Measurements from ENCODE around the gene CENPL. TPM values are rescaled to one million over a fixed set of nuclear protein-coding genes. Genes with fewer than 3 reads are reported as not detected.
"Not testable (repeated sequence)": the region's sequence is repeated elsewhere in the genome, so short reads cannot be mapped to it uniquely, and the experiment has no call there.

Gene CENPL
- total and polyA plus RNA-seq, 5 donors: 2.9 to 4.3 (median 3.6) TPM

DNA sequence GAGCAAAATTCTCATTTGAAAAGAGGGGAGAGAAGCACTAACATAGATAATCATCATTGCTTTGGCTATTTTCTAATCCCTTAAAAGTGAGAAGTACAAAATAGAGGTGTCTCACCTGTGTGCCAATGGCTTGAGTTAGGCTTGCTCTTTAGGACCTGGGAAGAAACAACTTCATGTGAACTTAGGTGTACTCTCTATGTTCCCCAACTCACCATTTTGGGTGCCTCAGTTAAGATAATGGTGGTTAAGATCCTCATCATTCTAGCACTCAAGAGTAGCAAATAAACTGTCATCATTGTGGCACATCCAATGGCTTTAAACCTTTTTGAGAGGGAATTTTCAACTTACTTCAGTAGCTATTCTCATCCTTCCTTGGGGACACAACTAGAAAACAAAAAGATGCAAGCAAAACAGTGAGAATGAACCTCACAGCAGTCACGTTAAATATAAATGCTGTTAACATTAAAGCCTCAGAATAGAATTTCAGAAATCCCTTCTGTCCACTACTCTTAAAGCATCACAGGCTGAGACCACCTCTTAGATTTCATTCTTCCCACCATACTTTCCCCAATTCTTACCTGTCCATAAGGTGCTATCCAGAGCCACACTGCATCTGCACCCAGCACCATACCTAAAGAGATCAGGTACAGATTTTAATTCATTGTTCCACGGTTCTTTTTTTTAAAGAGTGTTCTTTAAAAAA, 41.9 kb upstream of the CENPL start:
- ATAC-seq (no peak), DNase-seq (no peak)
- H3K9me3 ChIP-seq (ENCODE audit: control insufficient read depth, low read length): no peaks in the 10 kb centered on the region
- intact Hi-C loops (cut with DNase I): no loop called here
- no peaks in the 10 kb centered on the region for H3K27me3 ChIP-seq (ENCODE audit: control insufficient read depth, insufficient read depth)
- H3K4me3 ChIP-seq (ENCODE audit: low read length): peak overlapping the region; percentile 69
- peaks cover 7% of the 10 kb centered on the region for H3K4me1 ChIP-seq (ENCODE audit: control insufficient read depth, insufficient read depth, low read length)
- H3K27ac ChIP-seq (ENCODE audit: low read length): no peak overlapping the region
- WGBS: 24% methylated on average over 2 of the region's 2 CpGs

DNA sequence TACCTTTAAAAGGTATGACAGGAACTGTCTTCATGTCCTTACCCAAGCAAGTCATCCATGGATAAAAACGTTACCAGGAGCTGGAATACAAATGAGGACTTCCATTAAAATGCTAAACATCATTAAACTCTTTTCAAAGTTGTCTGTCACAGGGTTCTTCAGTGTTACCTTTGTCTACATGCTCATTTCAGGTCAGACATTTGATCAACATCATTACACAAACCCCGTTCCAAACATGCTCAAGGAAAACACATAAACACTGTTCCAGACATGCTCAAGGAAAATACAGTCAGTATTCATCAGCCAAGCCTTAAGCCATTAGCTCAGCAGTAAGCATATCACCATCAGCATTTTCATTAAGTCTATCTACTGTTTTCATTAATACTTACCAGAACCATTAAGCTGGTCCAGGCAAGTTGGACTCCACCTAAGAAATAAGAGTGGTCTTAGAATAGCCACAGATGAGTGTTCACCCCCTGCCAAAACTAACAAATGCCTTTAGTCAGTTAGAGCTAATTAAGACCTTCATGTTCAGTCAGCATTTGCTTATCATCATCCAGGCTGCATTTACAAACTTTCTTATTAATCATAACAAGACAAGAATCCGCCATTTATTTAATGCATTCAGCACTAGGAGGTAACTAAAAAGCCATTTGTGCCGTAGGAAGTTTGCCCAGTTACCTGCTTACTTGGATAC, 40.9 kb upstream of the CENPL start:
- no peaks in the 10 kb centered on the region for H3K9me3 ChIP-seq (ENCODE audit: control insufficient read depth, low read length)
- H3K27me3 ChIP-seq (ENCODE audit: control insufficient read depth, insufficient read depth): no peaks in the 10 kb centered on the region
- DNase-seq (no peak), ATAC-seq (no peak)
- 37% methylated on average over 4 of the region's 4 CpGs for WGBS
- H3K4me3 ChIP-seq (ENCODE audit: low read length): peak overlapping the region; percentile 27
- H3K27ac ChIP-seq (ENCODE audit: low read length): no peak overlapping the region
- intact Hi-C loops (cut with DNase I): no loop called here
- H3K4me1 ChIP-seq (ENCODE audit: control insufficient read depth, insufficient read depth, low read length): peaks cover 7% of the 10 kb centered on the region

DNA sequence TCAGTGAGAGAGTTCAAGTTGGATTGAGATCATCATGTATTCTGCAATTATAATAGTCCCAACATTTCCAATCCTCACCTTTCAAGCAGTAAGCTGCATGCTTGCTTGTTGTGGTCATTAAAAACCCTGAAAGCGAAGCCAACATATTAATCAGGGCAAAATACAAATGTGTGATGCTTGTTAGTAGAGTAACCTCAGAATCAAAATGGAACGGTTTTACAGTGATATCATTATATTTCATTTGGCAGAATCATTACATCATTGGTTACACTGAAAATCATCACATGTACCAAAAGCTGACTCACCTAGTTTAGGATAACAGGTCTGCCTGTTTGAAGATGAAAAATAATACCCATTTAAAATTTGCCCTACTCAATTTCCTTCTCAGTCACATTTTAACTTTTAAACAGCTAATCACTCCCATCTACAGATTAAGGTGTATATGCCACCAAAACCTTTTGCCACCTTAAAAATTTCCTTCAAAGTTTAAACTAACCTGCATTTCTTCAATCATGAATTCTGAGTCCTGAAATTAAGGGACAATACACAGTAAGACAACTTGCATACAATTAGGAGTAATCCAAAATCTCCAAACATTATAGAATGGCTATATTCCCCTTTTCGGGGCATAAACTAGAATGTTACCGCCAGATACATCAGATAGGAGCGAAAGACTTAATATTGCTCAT, 39.6 kb upstream of the CENPL start:
- no peak for DNase-seq
- intact Hi-C loops (cut with DNase I): no loop called here
- no peaks in the 10 kb centered on the region for H3K27me3 ChIP-seq (ENCODE audit: control insufficient read depth, insufficient read depth)
- H3K27ac ChIP-seq (ENCODE audit: low read length): no peak overlapping the region
- 78% methylated on average over 5 of the region's 5 CpGs for WGBS
- ATAC-seq: no peak
- no peaks in the 10 kb centered on the region for H3K9me3 ChIP-seq (ENCODE audit: control insufficient read depth, low read length)
- H3K4me1 ChIP-seq (ENCODE audit: control insufficient read depth, insufficient read depth, low read length): peaks cover 4% of the 10 kb centered on the region
- H3K4me3 ChIP-seq (ENCODE audit: low read length): no peak overlapping the region

DNA sequence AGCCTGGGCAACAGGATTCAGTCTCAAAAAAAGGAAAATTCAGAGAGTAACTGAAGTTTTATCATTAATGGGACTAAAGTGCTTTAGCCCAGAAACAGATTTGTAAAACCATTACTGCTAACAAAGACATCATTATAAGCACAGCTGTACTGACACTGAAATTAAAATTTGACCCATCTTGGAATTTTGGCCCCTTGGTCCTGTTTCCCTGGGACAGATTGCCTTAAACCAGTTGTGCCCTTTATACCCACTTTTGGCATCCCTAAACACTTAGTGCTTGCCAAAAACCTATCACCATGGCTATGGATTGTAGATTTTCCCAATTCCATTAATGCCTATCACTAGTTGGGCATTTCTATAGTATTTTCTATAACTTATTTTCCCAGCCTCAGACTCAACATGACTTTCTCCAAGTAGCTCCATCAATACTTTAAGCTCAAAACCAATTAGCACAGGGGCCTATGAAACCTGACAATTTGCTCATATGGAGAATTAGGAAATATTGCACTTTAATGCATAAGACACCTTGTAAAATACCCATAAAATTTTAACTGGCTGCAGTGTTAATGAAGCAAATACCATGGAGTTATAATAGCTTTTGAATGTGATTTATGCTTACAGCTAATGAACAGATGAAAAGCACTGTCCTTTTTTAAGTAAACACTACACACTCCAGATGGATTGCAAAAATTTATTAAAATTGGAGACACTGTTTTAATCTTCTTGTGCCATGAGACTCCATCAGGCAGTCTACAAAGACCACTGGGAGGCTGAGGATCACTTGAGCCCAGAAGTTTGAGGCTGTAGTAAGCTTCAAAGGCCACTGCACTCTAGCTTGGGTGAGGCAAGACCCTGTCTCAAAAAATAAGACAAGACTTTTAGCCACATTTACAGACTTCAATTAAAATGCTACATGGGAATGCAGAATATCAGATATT, 38.8 kb upstream of the CENPL start:
- Histone ChIP-seq H3K9me3 (ENCODE audit: control insufficient read depth, low read length) (no peaks in the 10 kb centered on the region), H3K4me1 (ENCODE audit: control insufficient read depth, insufficient read depth, low read length) (peaks cover 4% of the 10 kb centered on the region), H3K27ac (ENCODE audit: low read length) (no peak overlapping the region), H3K27me3 (ENCODE audit: control insufficient read depth, insufficient read depth) (no peaks in the 10 kb centered on the region), H3K4me3 (ENCODE audit: low read length) (no peak overlapping the region)
- intact Hi-C loops (cut with DNase I): no loop called here
- no peak for DNase-seq
- no peak for ATAC-seq

DNA sequence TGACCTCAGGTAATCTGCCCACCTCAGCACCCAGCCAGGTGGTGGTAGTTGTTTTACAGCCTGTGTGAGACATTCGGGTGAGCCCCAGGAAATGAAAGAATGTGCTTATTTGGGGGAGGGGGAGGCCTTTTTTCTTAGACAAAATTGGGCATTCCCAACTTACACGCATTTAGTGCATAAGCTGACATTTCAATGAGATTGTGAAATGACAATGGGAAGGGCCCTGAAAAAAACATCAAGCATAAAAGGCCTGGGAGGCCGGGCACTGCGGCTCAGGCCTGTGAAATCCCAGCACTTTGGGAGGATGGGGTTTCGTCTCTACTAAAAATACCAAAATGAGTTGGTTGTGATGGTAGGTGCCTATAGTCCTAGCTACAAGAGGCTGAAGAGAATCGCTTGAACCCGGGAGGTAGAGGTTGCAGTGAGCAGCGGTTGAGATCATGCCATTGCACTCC, 38.1 kb upstream of the CENPL start:
- 65% methylated on average over 8 of the region's 8 CpGs for WGBS
- H3K4me3 ChIP-seq (ENCODE audit: low read length): no peak overlapping the region
- no peak overlapping the region for H3K27ac ChIP-seq (ENCODE audit: low read length)
- H3K9me3 ChIP-seq (ENCODE audit: control insufficient read depth, low read length): no peaks in the 10 kb centered on the region
- peaks cover 4% of the 10 kb centered on the region for H3K4me1 ChIP-seq (ENCODE audit: control insufficient read depth, insufficient read depth, low read length)
- H3K27me3 ChIP-seq (ENCODE audit: control insufficient read depth, insufficient read depth): no peaks in the 10 kb centered on the region
- intact Hi-C loops (cut with DNase I): no loop called here
- no peak for ATAC-seq
- DNase-seq: no peak

DNA sequence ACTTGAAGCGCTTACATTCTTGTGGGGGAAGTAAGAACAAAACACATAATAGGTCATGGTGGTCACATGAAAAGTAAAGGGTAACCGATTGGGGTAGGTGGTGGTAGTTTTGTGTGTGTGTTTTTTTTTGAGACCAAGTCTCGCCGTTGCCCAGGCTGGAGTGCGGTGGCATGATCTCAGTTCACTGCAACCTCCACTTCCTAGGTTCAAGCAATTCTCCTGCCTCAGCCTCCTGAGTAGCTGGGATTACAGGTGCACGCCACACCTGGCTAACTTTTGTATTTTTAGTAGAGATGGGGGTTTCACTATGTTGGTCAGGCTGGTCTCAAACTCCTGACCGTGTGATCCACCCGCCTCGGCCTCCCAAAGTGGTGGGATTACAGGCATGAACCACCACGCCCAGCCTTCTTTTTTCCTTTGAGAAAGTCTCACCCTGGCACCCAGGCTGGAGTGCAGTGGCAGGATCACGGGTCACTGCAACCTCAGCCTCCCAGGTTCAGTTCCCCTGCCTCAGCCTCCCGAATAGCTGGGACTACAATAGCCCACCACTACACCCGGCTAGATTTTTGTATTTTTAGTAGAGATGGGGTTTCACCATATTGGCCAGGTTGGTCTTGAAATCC, 37.6 kb upstream of the CENPL start:
- WGBS: 84% methylated on average over 13 of the region's 13 CpGs
- H3K27me3 ChIP-seq (ENCODE audit: control insufficient read depth, insufficient read depth); H3K27ac ChIP-seq (ENCODE audit: low read length); H3K4me3 ChIP-seq (ENCODE audit: low read length); DNase-seq; H3K4me1 ChIP-seq (ENCODE audit: control insufficient read depth, insufficient read depth, low read length); H3K9me3 ChIP-seq (ENCODE audit: control insufficient read depth, low read length); intact Hi-C loops (cut with DNase I): not testable (repeated sequence)
- peak in 1 of 2 donors; percentile 3 for ATAC-seq

DNA sequence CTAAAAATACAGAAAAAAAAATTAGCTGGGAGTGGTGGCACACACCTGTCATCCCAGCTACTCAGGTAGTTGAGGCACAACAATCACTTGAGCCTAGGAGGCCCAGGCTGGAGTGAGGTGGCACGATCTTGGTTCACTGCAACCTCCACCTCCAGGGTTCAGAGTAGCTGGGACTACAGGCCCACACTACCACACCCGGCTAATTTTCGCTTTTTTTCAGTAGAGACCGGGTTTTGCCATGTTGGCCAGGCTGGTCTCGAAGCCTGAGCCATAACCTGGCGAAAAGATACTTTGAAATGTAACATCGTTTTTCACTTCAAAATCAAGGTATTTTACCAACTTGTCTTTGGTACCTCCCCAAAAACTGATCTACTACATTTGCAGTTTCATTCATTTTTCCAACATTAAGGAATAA, 37.1 kb upstream of the CENPL start:
- no peak for DNase-seq
- Histone ChIP-seq H3K27me3 (ENCODE audit: control insufficient read depth, insufficient read depth) (no peaks in the 10 kb centered on the region), H3K4me1 (ENCODE audit: control insufficient read depth, insufficient read depth, low read length) (peaks cover 3% of the 10 kb centered on the region), H3K9me3 (ENCODE audit: control insufficient read depth, low read length) (no peaks in the 10 kb centered on the region), H3K27ac (ENCODE audit: low read length) (no peak overlapping the region), H3K4me3 (ENCODE audit: low read length) (no peak overlapping the region)
- intact Hi-C loops (cut with DNase I): no loop called here
- 97% methylated on average over 7 of the region's 7 CpGs for WGBS
- peak in 1 of 2 donors; percentile 15 for ATAC-seq

DNA sequence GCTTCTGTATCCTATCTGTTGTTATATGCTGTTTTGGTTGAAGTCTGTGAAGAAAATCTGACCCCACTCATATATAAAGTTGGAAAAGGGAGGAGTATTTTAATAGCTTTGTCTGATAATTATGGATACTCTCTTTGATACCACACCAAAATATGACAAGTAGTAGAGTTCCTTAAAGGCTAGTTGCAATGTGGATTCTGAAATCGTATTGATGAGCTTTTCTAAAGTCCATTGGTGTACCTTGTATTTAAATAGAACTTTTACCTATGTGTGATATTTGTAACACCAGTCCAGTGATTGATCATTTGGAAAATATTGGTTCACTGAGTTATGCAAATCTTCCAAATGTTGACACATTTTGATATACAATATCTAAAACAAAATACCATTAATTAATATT, 35.4 kb upstream of the CENPL start:
- intact Hi-C loops (cut with DNase I): no loop called here
- ATAC-seq: no peak
- Histone ChIP-seq H3K27ac (ENCODE audit: low read length) (no peak overlapping the region), H3K4me1 (ENCODE audit: control insufficient read depth, insufficient read depth, low read length) (peaks cover 3% of the 10 kb centered on the region), H3K4me3 (ENCODE audit: low read length) (no peak overlapping the region), H3K27me3 (ENCODE audit: control insufficient read depth, insufficient read depth) (no peaks in the 10 kb centered on the region), H3K9me3 (ENCODE audit: control insufficient read depth, low read length) (no peaks in the 10 kb centered on the region)
- no peak for DNase-seq
- 94% methylated on average over 1 of the region's 1 CpG for WGBS

DNA sequence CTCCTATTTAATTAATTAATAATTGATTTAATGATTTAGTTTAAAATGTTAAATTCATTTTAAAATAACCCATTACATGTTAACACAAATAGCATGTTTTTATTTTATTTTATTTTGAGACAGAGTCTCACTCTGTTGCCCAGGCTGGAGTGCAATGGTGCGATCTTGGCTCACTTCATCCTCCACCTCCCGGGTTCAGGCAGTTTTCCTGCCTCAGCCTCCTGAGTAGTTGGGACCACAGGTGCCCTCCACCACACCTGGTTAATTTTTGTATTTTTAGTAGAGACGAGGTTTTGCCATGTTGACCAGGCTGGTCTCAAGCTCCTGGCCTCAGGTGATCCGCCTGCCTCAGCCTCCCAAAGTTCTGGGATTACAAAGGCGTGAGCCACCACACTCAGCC, 34.9 kb upstream of the CENPL start:
- H3K4me3 ChIP-seq (ENCODE audit: low read length); DNase-seq; H3K27ac ChIP-seq (ENCODE audit: low read length); H3K9me3 ChIP-seq (ENCODE audit: control insufficient read depth, low read length); intact Hi-C loops (cut with DNase I); H3K27me3 ChIP-seq (ENCODE audit: control insufficient read depth, insufficient read depth); H3K4me1 ChIP-seq (ENCODE audit: control insufficient read depth, insufficient read depth, low read length); ATAC-seq: not testable (repeated sequence)
- 96% methylated on average over 5 of the region's 5 CpGs for WGBS

DNA sequence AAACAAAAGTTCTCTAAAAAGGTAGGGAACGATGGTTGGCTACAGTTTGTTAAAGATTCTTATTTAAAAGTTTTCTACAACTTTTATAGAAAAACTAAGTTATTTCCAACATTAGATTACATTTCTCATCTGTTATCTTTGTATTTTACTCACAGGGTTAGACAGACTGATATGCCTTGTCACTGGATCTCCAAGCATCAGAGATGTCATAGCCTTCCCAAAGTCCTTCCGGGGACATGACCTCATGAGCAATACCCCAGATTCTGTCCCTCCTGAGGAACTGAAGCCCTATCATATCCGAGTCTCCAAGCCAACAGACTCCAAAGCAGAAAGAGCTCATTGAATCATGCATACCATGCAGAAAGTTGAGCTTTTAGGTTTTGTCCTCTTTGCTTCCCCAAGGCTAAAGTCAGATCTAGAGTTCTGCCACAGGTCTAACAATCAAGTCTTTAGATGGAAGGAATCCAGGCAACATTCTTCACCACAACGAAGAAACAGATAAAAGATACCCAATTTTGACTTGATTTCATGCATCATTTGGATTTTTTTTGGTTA, 32.8 kb upstream of the CENPL start:
- Histone ChIP-seq H3K27ac (ENCODE audit: low read length) (no peak overlapping the region), H3K27me3 (ENCODE audit: control insufficient read depth, insufficient read depth) (no peaks in the 10 kb centered on the region), H3K4me3 (ENCODE audit: low read length) (no peak overlapping the region), H3K9me3 (ENCODE audit: control insufficient read depth, low read length) (no peaks in the 10 kb centered on the region), H3K4me1 (ENCODE audit: control insufficient read depth, insufficient read depth, low read length) (no peaks in the 10 kb centered on the region)
- intact Hi-C loops (cut with DNase I): no loop called here
- ATAC-seq (no peak), DNase-seq (no peak)
- 67% methylated on average over 4 of the region's 4 CpGs for WGBS

Measured in right cardiac atrium (tissue), 5 donors.